Esophagus squamous epithelium (tissue), 4 donors: ENCODE results near the gene POU6F2.

Experiments
- CTCF ChIP-seq, 6 experiments: fragments of 450-650 bp in 4 of 6; fragments of 200-600 bp in 2 of 6; sonication (generic) in 2 of 6; IDR thresholded peaks; one replicate each; pipeline ENCODE4 v1.5.1; 2016 to 2019; ENCODE audit warnings: antibody characterized with exemption in 6 of 6, mild to moderate bottlenecking in 4 of 6, moderate library complexity in 4 of 6
- POLR2A ChIP-seq, 4 donors: fragments of 450-650 bp; IDR thresholded peaks; one replicate each; pipeline ENCODE4 v1.6.1; 2017; ENCODE audit warnings: antibody characterized with exemption in 4 of 4, mild to moderate bottlenecking in 4 of 4, moderate library complexity in 3 of 4

GRCh38 chr7:39100270-39100669 lies 122.6 kb downstream of the POU6F2 start:
- TF ChIP-seq CTCF (IDR thresholded peaks at IDR 0.05) (no peak), POLR2A (IDR thresholded peaks at IDR 0.05) (no peak)
